ENCODE results near the gene NIPAL1. TPM values are rescaled to one million over a fixed set of nuclear protein-coding genes. Genes with fewer than 3 reads are reported as not detected.

The NIPAL1 gene
- total RNA-seq, 1 donor from 2014 or later: 0.13 TPM

- TF ChIP-seq CTCF (IDR thresholded peaks at IDR 0.05): no peak
- Mint-ChIP-seq H3K27ac (ENCODE audit: unreplicated experiment) (no peak overlapping the region), H3K9me3 (ENCODE audit: unreplicated experiment) (no peaks in the 10 kb centered on the region), H3K36me3 (ENCODE audit: unreplicated experiment) (no peaks in the 10 kb centered on the region), H3K4me1 (ENCODE audit: unreplicated experiment) (peaks cover 9% of the 10 kb centered on the region), H3K4me3 (ENCODE audit: unreplicated experiment) (no peak overlapping the region), H3K27me3 (ENCODE audit: unreplicated experiment) (peaks cover 28% of the 10 kb centered on the region)
- DNase-seq (ENCODE audit: extremely low spot score, unreplicated experiment): no peak
Observed at GRCh38 chr4:48085821-48086589, 69.4 kb downstream of the NIPAL1 start.

Other genes with a start within 250 kb of the NIPAL1 start
- 1.6 and 2.6 TPM in 2 replicates for gene CORIN, start 178.7 kb upstream of the NIPAL1 start, total RNA-seq
- gene NFXL1, start 102.2 kb upstream of the NIPAL1 start, total RNA-seq: 13.4 and 15.5 TPM in 2 replicates
- gene CNGA1, start 91 bp upstream of the NIPAL1 start, total RNA-seq: not detected in 2 replicates
- gene TXK, start 117.5 kb downstream of the NIPAL1 start, total RNA-seq: not detected in 2 replicates

All from osteocyte (in vitro differentiated cells).